Measurements from ENCODE around the gene SNAPC1.
"Not testable (repeated sequence)": the region's sequence is repeated elsewhere in the genome, so short reads cannot be mapped to it uniquely, and the experiment has no call there.

SNAPC1 gene

DNA sequence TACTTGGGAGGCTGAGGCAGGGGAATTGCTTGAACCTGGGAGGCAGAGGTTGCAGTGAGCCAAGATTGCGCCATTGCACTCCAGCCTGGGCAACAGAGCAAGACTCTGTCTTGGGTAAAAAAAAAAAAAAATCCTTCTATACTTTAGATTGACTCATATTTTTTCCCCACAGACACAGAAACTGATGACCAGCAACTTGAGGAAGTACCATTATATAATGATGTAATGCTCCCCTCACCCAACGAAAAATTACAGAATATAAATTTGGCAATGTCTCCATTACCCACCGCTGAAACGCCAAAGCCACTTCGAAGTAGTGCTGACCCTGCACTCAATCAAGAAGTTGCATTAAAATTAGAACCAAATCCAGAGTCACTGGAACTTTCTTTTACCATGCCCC lies 24.3 kb upstream of the SNAPC1 start:
- no peak overlapping the region for H3K4me3 ChIP-seq (ENCODE audit: low read depth, low read length)
- DNase-seq (ENCODE audit: low read depth), result peak; percentile 39
- TF ChIP-seq, protein P1, sequence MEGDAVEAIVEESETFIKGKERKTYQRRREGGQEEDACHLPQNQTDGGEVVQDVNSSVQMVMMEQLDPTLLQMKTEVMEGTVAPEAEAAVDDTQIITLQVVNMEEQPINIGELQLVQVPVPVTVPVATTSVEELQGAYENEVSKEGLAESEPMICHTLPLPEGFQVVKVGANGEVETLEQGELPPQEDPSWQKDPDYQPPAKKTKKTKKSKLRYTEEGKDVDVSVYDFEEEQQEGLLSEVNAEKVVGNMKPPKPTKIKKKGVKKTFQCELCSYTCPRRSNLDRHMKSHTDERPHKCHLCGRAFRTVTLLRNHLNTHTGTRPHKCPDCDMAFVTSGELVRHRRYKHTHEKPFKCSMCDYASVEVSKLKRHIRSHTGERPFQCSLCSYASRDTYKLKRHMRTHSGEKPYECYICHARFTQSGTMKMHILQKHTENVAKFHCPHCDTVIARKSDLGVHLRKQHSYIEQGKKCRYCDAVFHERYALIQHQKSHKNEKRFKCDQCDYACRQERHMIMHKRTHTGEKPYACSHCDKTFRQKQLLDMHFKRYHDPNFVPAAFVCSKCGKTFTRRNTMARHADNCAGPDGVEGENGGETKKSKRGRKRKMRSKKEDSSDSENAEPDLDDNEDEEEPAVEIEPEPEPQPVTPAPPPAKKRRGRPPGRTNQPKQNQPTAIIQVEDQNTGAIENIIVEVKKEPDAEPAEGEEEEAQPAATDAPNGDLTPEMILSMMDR (conservative IDR thresholded peaks at IDR 0.05; ENCODE audit: low read depth, low read length), result no peak

DNA sequence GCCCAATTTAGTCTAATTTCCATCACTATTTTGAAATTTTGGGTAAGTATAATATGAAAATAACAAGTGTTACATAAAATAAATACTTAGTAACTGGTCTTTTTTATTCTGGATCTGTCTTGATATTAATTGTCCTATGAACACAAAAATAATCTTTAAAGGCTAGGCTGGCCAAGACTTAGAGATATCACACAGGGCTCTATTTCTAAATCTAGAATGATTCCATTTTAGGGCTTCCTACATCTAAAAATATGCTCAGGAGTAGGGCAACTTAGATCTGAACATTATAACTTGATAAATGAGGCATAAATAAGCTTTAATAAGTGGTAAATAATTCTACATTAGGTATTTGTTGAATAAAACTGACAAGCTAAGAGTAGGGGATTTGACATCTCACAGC lies 23.1 kb upstream of the SNAPC1 start:
- no peak overlapping the region for H3K4me3 ChIP-seq (ENCODE audit: low read depth, low read length)
- TF ChIP-seq, protein P1 (conservative IDR thresholded peaks at IDR 0.05; ENCODE audit: low read depth, low read length), result no peak
- no peak for DNase-seq (ENCODE audit: low read depth)

DNA sequence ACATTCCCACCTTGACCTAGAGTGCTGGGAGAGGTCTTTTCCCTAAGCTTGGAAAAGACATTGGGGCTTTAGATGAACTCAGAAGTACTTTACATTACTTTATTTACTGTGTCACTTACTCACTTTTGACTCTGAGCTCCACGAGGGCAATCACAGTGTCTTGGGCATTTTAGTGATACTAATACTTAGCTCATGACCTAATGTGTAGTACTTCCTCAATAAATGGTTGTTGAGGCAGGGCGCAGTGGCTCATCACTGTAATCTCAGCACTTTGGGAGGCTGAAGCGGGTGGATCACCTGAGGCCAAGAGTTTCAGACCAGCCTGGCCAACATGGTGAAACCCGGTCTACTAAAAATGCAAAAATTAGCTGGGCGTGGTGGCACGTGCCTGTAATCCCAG lies 19.8 kb upstream of the SNAPC1 start:
- DNase-seq (ENCODE audit: low read depth), result no peak
- no peak overlapping the region for H3K4me3 ChIP-seq (ENCODE audit: low read depth, low read length)
- TF ChIP-seq, protein P1 (conservative IDR thresholded peaks at IDR 0.05; ENCODE audit: low read depth, low read length), result no peak

DNA sequence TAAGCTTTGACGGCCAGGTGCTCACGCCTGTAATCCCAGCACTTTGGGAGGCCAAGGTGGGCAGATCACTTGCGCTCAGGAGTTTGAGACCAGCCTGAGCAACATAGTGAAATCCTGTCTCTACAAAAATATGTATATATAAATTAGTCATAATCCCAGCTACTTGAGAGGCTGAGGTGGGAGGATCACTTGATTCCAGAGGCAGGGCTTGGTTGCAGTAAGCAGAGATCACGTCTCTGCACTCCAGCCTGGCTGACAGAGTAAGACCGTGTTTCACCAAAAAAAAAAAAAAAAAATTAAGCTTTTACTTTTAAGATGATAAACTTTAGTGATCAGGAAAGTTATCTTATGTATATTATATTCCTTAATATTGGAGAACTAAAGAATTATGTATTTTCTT lies 18.0 kb upstream of the SNAPC1 start:
- TF ChIP-seq, protein P1 (conservative IDR thresholded peaks at IDR 0.05; ENCODE audit: low read depth, low read length), result no peak
- peak; percentile 56 for DNase-seq (ENCODE audit: low read depth)
- H3K4me3 ChIP-seq (ENCODE audit: low read depth, low read length), result no peak overlapping the region

DNA sequence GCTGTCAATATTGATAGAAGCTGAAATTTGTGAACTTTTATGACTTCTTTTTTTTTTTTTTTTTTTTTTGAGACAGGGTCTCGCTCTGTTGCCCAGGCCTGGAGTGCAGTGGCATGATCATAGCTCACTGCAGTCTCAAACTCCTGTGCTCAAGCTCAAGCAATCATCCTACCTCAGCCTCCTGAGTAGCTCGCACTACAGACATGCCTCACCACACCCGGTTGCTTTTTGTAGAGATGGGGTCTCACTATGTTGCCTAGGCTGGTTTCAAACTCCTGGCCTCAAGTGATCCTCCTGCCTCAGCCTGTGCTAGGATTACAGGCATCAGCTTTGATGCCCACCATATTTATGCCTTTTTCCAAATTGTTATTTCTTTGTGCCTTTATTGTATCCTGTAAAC lies 15.9 kb upstream of the SNAPC1 start:
- not testable (repeated sequence) for DNase-seq (ENCODE audit: low read depth); H3K4me3 ChIP-seq (ENCODE audit: low read depth, low read length)

DNA sequence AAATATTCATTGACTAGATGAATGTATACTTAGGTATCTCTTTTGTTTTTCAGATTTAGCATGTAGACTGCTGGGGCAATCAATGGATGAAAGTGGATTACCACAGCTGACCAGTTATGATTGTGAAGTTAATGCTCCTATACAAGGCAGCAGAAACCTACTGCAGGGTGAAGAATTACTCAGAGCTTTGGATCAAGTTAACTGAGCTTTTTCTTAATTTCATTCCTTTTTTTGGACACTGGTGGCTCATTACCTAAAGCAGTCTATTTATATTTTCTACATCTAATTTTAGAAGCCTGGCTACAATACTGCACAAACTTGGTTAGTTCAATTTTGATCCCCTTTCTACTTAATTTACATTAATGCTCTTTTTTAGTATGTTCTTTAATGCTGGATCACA lies 15.3 kb upstream of the SNAPC1 start:
- no peak for DNase-seq (ENCODE audit: low read depth)
- H3K4me3 ChIP-seq (ENCODE audit: low read depth, low read length), result no peak overlapping the region
- TF ChIP-seq, protein P1 (conservative IDR thresholded peaks at IDR 0.05; ENCODE audit: low read depth, low read length), result no peak

DNA sequence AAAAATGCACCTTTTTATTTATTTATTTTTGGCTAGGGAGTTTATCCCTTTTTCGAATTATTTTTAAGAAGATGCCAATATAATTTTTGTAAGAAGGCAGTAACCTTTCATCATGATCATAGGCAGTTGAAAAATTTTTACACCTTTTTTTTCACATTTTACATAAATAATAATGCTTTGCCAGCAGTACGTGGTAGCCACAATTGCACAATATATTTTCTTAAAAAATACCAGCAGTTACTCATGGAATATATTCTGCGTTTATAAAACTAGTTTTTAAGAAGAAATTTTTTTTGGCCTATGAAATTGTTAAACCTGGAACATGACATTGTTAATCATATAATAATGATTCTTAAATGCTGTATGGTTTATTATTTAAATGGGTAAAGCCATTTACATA lies 14.9 kb upstream of the SNAPC1 start:
- no peak overlapping the region for H3K4me3 ChIP-seq (ENCODE audit: low read depth, low read length)
- peak; percentile 52 for DNase-seq (ENCODE audit: low read depth)
- TF ChIP-seq, protein P1 (conservative IDR thresholded peaks at IDR 0.05; ENCODE audit: low read depth, low read length), result no peak

DNA sequence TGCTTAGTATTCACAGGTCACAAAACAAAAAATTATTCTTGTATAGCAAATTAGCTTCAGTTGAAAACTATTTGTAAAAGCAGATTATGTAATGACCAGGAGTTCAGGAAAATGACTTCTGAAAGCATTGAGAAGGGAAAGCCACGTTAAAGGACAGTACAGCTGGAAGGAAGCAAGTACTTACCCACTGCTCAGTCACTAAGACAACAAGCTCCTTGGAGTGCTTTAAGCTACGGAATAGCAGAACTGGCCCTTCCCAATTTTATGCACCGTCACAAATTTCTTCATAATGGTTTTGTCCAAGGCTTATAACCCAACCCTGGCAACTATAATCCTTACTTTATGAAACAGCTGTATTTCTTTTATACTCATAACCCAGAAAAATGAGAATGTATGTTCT lies 13.0 kb upstream of the SNAPC1 start:
- DNase-seq (ENCODE audit: low read depth), result peak; percentile 60
- H3K4me3 ChIP-seq (ENCODE audit: low read depth, low read length), result peak overlapping the region; percentile 4
- TF ChIP-seq, protein P1 (conservative IDR thresholded peaks at IDR 0.05; ENCODE audit: low read depth, low read length), result no peak

Measured in choroid plexus epithelial cell (primary cell).